Kidney (tissue), 14 donors: ENCODE data around the gene SYT3. TPM values are rescaled to one million over a fixed set of nuclear protein-coding genes. Genes with fewer than 3 reads are reported as not detected.
A peak's percentile ranks its signal among the peaks of the same experiment; 100 is the strongest.
"Not testable (repeated sequence)": the region's sequence is repeated elsewhere in the genome, so short reads cannot be mapped to it uniquely, and the experiment has no call there.

Experiments
- DNase-seq, 5 donors: peaks; one replicate each; pipeline ENCODE4 v3.0.0-alpha.2; 2013 to 2020
- FAIRE-seq: peaks from 2 replicates; lab custom pipeline; 2012; peaks lifted over from hg19 to GRCh38; lab: Jason Lieb, UNC
- H3K27ac ChIP-seq, 2 donors: one replicate each; pipeline ENCODE4 v1.7.0; 2013; ENCODE audit warnings: low read depth in 2 of 2, low read length in 2 of 2, inconsistent platforms in 1 of 2
- H3K27me3 ChIP-seq: one replicate; pipeline ENCODE4 v1.7.1; 2013; ENCODE audit warnings: low read length, inconsistent platforms; ENCODE audit not compliant: control insufficient read depth, insufficient read depth
- H3K36me3 ChIP-seq, 3 donors: one replicate each; pipeline versions ENCODE4 v1.7.0 to v1.7.1; 2013; ENCODE audit warnings: low read length in 3 of 3, control low read depth in 1 of 3, inconsistent platforms in 1 of 3; ENCODE audit not compliant: insufficient read depth in 3 of 3, control insufficient read depth in 2 of 3
- H3K4me1 ChIP-seq, 3 donors: one replicate each; pipeline versions ENCODE4 v1.7.0 to v1.7.1; 2013; ENCODE audit warnings: low read length in 3 of 3, inconsistent platforms in 1 of 3, low read depth in 1 of 3; ENCODE audit not compliant: control insufficient read depth in 2 of 3, insufficient read depth in 2 of 3
- H3K4me3 ChIP-seq, 3 donors: one replicate each; pipeline versions ENCODE4 v1.7.0 to v1.8.1; 2013; ENCODE audit warnings: low read length in 3 of 3, control low read depth in 1 of 3, inconsistent platforms in 1 of 3
- H3K9ac ChIP-seq, 3 donors: one replicate each; pipeline versions ENCODE4 v1.7.0 to v1.7.1; 2013; ENCODE audit warnings: low read length in 3 of 3, control low read depth in 1 of 3, inconsistent platforms in 1 of 3
- H3K9me3 ChIP-seq, 3 donors: one replicate each; pipeline versions ENCODE4 v1.7.0 to v1.7.1; 2013; ENCODE audit warnings: low read length in 3 of 3, control low read depth in 1 of 3, inconsistent platforms in 1 of 3; ENCODE audit not compliant: control insufficient read depth in 2 of 3, insufficient read depth in 1 of 3
- CTCF ChIP-seq: IDR thresholded peaks from 3 replicates; pipeline ENCODE4 v1.5.1; 2012; ENCODE audit warnings: mild to moderate bottlenecking, moderate library complexity, borderline replicate concordance; ENCODE audit not compliant: insufficient read depth; ENCODE audit errors: extremely low read depth
- intact Hi-C: fragments of 100-400 bp; cut with DNase I; formaldehyde crosslinking; loops from one replicate; pipeline ENCODE4 v1.11.1; 2022
- polyA plus RNA-seq: library from polyadenylated mRNA; stranded (reverse); fragments of 350-450 nt; fragmentation: Illumina TruSeq; extraction: RNeasy Lipid Tissue Mini Kit (QIAGEN cat#74804); gene quantifications from one replicate; pipeline ENCODE4 v1.2.3, GENCODE V29; 2014; ENCODE audit warnings: low read depth, low replicate concordance; ENCODE audit not compliant: insufficient read depth
- total RNA-seq: library from RNA; stranded (reverse); fragmentation: NEBNext Ultra II Directional; extraction: Animal tissue kit (Norgen Biotek cat#: 25700); gene quantifications from one replicate; pipeline ENCODE4 v1.2.1, GENCODE V29; 2021
- donor health status: control.
- donor health status: control.
- donor health status: control.
- donor health status: control.
- donor health status: control.
- donor health status: DM: yes; HTN: yes; CAD: no.
- donor health status: Normal renal cell carcinoma (clear cell type).

The SYT3 gene
- total and polyA plus RNA-seq, 2 donors from 2014 or later = 0.54 to 0.63 TPM

- peaks cover 11% of the 10 kb centered on the region for H3K27me3 ChIP-seq
- DNase-seq (no peak), FAIRE-seq (no peak)
- no peak overlapping the region for H3K4me3 ChIP-seq
- H3K27ac ChIP-seq = no peak overlapping the region
- peaks cover 0 to 2% (median 0%) of the 10 kb centered on the region in 3 donors for H3K9me3 ChIP-seq
- no peaks in the 10 kb centered on the region for H3K36me3 ChIP-seq
- intact Hi-C loops = no loop called here
- TF ChIP-seq CTCF = no peak
- no peak overlapping the region for H3K9ac ChIP-seq
- H3K4me1 ChIP-seq = no peaks in the 10 kb centered on the region
Measured at GRCh38 chr19:50601407-50602088, 38.1 kb downstream of the SYT3 start.

GRCh38 chr19:50599427-50599826, 40.3 kb downstream of the SYT3 start:
- no peak overlapping the region for H3K27ac ChIP-seq
- no peak overlapping the region for H3K9ac ChIP-seq
- intact Hi-C loops = no loop called here
- no peak for FAIRE-seq
- TF ChIP-seq CTCF = no peak
- no peaks in the 10 kb centered on the region for H3K4me1 ChIP-seq
- peaks cover 11% of the 10 kb centered on the region for H3K27me3 ChIP-seq
- DNase-seq = no peak
- H3K36me3 ChIP-seq = no peaks in the 10 kb centered on the region
- H3K9me3 ChIP-seq = no peaks in the 10 kb centered on the region
- no peak overlapping the region for H3K4me3 ChIP-seq

- DNase-seq (no peak), FAIRE-seq (no peak)
- no peaks in the 10 kb centered on the region for H3K4me1 ChIP-seq
- no peak overlapping the region for H3K4me3 ChIP-seq
- no peaks in the 10 kb centered on the region for H3K9me3 ChIP-seq
- TF ChIP-seq CTCF = no peak
- no peaks in the 10 kb centered on the region for H3K36me3 ChIP-seq
- H3K27me3 ChIP-seq = no peaks in the 10 kb centered on the region
- H3K27ac ChIP-seq = no peak overlapping the region
- H3K9ac ChIP-seq = no peak overlapping the region
- intact Hi-C loops = no loop called here
Measured at GRCh38 chr19:50590191-50590590, 49.5 kb downstream of the SYT3 start.

- H3K4me1 ChIP-seq, intact Hi-C loops, H3K9me3 ChIP-seq, H3K27ac ChIP-seq, FAIRE-seq, H3K27me3 ChIP-seq, H3K36me3 ChIP-seq, H3K4me3 ChIP-seq, H3K9ac ChIP-seq: not testable (repeated sequence)
- peak in 1 of 5 donors; percentile 9 for DNase-seq
Measured at GRCh38 chr19:50581795-50582660, 57.7 kb downstream of the SYT3 start.
